Neural crest cell (in vitro differentiated cells): ENCODE results near the gene METAP2. TPM values are rescaled to one million over a fixed set of nuclear protein-coding genes. Genes with fewer than 3 reads are reported as not detected.

Experiments
- DNase-seq: peaks from one replicate; pipeline ENCODE4 v3.0.0; 2021; ENCODE audit warnings: low read depth, mixed read lengths, low spot score
- H3K27ac Mint-ChIP-seq: one replicate; pipeline ENCODE4 v1.8.0; 2021; ENCODE audit warnings: mild to moderate bottlenecking, mixed read lengths; ENCODE audit not compliant: unreplicated experiment
- H3K27me3 Mint-ChIP-seq: 2 replicates; pipeline ENCODE4 v1.8.0; 2021; ENCODE audit warnings: low read depth, mild to moderate bottlenecking, mixed read lengths
- H3K36me3 Mint-ChIP-seq: 2 replicates; pipeline ENCODE4 v1.8.0; 2021; ENCODE audit warnings: low read depth, mild to moderate bottlenecking, mixed read lengths
- H3K4me1 Mint-ChIP-seq: 2 replicates; pipeline ENCODE4 v1.8.0; 2021; ENCODE audit warnings: mixed read lengths
- H3K4me3 Mint-ChIP-seq: one replicate; pipeline ENCODE4 v1.8.0; 2021; ENCODE audit warnings: mild to moderate bottlenecking, mixed read lengths
- H3K9me3 Mint-ChIP-seq: 2 replicates; pipeline ENCODE4 v1.8.0; 2021; ENCODE audit warnings: mixed read lengths
- CTCF ChIP-seq: fragments of 200-600 bp; sonication (generic); conservative IDR thresholded peaks from 2 replicates; pipeline ENCODE4 v1.5.0; 2021; ENCODE audit warnings: antibody characterized with exemption, mild to moderate bottlenecking
- long read RNA-seq: library from polyadenylated mRNA; unstranded; transcript quantifications from one replicate; pipeline ENCODE4 v2.0.0, GENCODE V29; 2020
- total RNA-seq: library from RNA; stranded (reverse); gene quantifications from 2 replicates; pipeline ENCODE4 v1.2.1, GENCODE V29; 2021

METAP2 gene
- 99.6 and 104 TPM in 2 replicates for total RNA-seq
- long read RNA-seq, transcript METAP2-202 (11 exons, 3,601 nt), result major isoform, 79 of 123 reads
- long read RNA-seq, transcript METAP2-210 (11 exons, 1,874 nt), result minor isoform, 22 of 123 reads
- long read RNA-seq, partial matches to known transcripts, result 17 of 123 reads
- long read RNA-seq, other reads (novel, unspliced or antisense), result 3 of 123 reads

GRCh38 chr12:95473884-95474659 is at the start of gene METAP2:
TSS of gene METAP2 (plus strand) at chr12:95474152. CDS start at chr12:95474180, 28 bp downstream.
- DNase-seq, result peak; percentile 93
- Mint-ChIP-seq H3K27me3 (peaks cover 8% of the 10 kb centered on the region), H3K9me3 (no peaks in the 10 kb centered on the region), H3K4me1 (peaks cover 26% of the 10 kb centered on the region), H3K36me3 (peaks cover 9% of the 10 kb centered on the region), H3K27ac (peak within 1 kb of the TSS; percentile 100), H3K4me3 (peak within 1 kb of the TSS; percentile 98)
- TF ChIP-seq CTCF, result no peak

- Mint-ChIP-seq H3K9me3 (peaks cover 8% of the 10 kb centered on the region), H3K4me1 (peaks cover 8% of the 10 kb centered on the region), H3K36me3 (no peaks in the 10 kb centered on the region), H3K27me3 (no peaks in the 10 kb centered on the region), H3K4me3 (no peak overlapping the region), H3K27ac (no peak overlapping the region)
- DNase-seq, result no peak
- no peak for TF ChIP-seq CTCF
Observed at GRCh38 chr12:95424271-95424994, 49.5 kb upstream of the METAP2 start.

- no peak for DNase-seq
- H3K27ac Mint-ChIP-seq, result no peak overlapping the region
- no peak for TF ChIP-seq CTCF
- no peaks in the 10 kb centered on the region for H3K27me3 Mint-ChIP-seq
- no peaks in the 10 kb centered on the region for H3K36me3 Mint-ChIP-seq
- H3K9me3 Mint-ChIP-seq, result peaks cover 8% of the 10 kb centered on the region
- H3K4me1 Mint-ChIP-seq, result peaks cover 8% of the 10 kb centered on the region
- no peak overlapping the region for H3K4me3 Mint-ChIP-seq
Observed at GRCh38 chr12:95429172-95429510, 44.8 kb upstream of the METAP2 start.

- TF ChIP-seq CTCF, result no peak
- Mint-ChIP-seq H3K9me3 (peaks cover 3% of the 10 kb centered on the region), H3K36me3 (no peaks in the 10 kb centered on the region), H3K4me3 (no peak overlapping the region), H3K27ac (no peak overlapping the region), H3K4me1 (peaks cover 4% of the 10 kb centered on the region), H3K27me3 (no peaks in the 10 kb centered on the region)
- no peak for DNase-seq
Observed at GRCh38 chr12:95431120-95431519, 42.8 kb upstream of the METAP2 start.

- TF ChIP-seq CTCF, result no peak
- Mint-ChIP-seq H3K4me1 (no peaks in the 10 kb centered on the region), H3K36me3 (no peaks in the 10 kb centered on the region), H3K27ac (no peak overlapping the region), H3K4me3 (no peak overlapping the region), H3K27me3 (no peaks in the 10 kb centered on the region), H3K9me3 (no peaks in the 10 kb centered on the region)
- no peak for DNase-seq
Observed at GRCh38 chr12:95435355-95435754, 38.6 kb upstream of the METAP2 start.
